Fibroblast of upper back skin (primary cell): ENCODE results near the gene HLA-DRA.
"Not testable (repeated sequence)": the region's sequence is repeated elsewhere in the genome, so short reads cannot be mapped to it uniquely, and the experiment has no call there.

Source experiments
- DNase-seq: peaks from one replicate; pipeline ENCODE4 v3.0.0-alpha.2; 2013

HLA-DRA gene

DNA sequence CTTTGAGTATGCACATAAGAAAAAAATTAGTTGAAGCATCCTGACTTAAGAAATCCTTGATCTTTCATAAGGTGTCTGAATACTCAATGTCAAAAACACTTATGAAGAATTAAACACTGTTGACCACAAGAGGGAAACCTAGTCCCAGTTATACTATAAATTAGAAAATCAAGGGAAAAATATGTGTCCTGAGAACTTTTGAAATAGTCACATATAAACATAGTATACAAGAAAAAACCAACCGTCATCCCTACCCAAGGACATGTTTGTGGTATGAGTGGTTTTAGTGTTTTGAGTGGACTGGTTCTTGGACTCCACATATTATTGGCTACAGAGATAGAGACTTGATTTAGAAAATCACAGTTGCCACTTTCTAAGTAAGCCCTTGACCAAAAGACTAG lies 7.6 kb upstream of the HLA-DRA start:
- DNase-seq = peak; percentile 38

DNA sequence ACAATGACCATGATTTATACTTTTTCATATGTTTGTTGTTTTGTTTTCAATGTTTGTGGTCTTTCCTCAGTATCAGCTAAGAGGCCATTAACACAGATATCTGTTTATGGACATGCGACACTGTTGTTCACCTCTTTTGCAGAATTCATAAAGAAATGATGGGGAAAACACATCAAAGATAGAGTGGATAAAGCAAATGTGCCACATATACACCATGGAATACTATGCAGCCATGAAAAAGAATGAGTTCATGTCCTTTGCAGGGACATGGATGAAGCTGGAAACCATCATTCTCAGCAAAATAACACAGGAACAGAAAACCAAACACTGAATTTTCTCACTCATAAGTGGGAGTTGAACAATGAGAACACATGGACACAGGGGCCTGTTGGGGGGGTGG lies 5.7 kb upstream of the HLA-DRA start:
- DNase-seq = not testable (repeated sequence)

DNA sequence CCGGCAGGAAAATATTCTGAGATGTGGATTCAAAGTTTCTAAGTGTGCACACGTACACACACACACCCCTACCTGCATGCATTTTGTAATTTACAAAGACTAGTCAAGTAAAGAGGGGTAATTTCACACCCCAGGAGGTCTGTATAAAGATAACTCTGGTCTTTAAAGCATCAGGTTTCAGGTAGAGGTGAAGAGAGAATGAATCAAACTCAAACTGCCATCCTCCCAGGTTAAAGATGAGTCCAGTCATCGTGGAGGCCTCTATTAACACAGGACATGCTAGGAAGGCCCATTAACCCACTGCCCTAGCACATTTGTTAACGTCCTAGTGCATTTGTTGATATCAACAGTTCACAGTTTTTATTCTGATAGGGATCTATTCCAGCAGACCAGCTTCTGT lies 3.5 kb upstream of the HLA-DRA start:
- DNase-seq = no peak

DNA sequence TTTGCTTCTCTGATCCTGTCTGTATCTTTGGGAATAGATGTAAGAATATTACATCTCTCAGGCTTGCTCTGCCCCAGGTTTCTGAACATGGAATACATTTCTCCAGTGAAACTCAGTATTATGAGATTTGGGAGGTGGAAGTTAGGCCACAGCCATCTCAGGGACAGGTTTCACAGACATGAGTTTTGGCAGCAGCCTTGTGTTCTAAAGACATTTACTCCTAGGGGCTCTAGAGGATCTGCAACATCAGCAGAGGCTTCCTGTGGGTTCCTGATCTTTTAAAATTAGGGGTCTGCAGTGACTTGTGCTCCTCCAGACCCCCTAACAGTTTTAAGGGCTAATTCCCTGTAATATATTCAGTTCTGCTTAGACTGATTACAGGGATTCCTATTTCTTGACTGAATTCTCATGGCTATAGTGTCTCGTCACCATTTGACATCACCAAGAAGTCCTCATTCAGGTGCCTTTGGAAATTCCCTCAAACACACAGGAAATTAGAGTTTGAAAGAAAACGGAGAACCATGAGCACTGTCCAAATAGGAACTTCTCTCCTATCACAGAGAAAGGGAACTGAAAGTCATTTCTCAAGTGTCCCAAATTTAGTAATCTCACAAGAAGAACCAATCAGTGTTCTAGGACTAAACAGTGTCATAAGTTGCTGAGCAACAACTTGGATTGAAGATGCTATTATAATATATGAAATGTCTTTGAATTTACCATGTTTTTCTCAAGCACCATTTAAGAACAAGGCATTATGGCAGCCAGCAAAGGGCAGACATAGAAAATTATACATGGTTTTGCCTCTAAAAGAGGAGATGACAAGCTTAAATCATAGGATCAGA lies 2.5 kb upstream of the HLA-DRA start:
- no peak for DNase-seq

DNA sequence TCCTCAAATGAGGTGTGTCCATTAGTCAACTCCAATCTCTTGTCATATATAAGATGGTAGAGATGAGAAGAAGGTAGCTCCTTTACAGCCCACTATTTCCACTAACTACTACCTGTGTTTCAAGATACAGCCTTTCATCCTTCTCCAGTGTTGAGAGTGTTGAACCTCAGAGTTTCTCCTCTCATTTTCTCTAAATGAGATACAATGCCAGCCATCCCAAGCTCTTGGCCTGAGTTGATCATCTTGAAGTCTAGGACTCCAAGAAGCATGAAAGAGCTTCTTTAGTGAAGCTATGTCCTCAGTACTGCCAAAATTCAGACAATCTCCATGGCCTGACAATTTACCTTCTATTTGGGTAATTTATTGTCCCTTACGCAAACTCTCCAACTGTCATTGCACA lies 548 bp upstream of the HLA-DRA start:
- DNase-seq = no peak

DNA sequence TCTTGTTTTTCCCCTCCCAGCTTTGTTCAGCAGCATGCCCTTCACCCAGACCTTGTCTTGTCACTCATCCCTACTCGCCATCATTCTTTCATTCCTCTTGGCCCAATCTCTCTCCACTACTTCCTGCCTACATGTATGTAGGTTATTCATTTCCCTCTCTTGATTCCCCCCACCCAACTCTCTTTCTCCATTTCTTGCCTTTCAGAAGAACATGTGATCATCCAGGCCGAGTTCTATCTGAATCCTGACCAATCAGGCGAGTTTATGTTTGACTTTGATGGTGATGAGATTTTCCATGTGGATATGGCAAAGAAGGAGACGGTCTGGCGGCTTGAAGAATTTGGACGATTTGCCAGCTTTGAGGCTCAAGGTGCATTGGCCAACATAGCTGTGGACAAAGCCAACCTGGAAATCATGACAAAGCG lies 2.6 kb downstream of the HLA-DRA start:
- no peak for DNase-seq

DNA sequence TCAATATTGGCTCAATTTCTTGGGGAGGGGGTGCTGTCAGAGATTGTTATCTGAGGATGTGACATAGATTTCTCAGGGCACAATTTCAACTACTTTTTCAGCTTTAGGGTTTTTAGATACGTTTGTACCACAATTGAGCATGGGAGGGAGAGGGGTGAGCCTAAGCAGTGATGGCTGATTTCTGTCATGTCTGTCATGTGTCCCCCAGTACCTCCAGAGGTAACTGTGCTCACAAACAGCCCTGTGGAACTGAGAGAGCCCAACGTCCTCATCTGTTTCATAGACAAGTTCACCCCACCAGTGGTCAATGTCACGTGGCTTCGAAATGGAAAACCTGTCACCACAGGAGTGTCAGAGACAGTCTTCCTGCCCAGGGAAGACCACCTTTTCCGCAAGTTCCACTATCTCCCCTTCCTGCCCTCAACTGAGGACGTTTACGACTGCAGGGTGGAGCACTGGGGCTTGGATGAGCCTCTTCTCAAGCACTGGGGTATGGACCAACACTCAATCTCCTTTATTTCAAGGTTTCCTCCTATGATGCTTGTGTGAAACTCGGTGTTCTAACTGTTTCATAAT lies 3.4 kb downstream of the HLA-DRA start:
- DNase-seq = no peak

DNA sequence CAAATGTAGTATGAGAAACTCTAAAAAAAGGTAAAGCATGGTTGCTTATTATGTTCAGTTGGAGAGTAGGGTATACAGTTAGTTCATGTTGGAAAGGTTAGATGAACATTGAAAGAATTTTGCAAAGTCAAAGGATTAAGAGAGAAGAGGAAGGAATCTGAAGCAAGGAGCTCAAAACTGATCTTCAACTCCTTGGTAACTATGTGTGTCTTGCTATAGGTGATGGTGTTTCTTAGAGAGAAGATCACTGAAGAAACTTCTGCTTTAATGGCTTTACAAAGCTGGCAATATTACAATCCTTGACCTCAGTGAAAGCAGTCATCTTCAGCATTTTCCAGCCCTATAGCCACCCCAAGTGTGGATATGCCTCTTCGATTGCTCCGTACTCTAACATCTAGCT lies 4.7 kb downstream of the HLA-DRA start:
- DNase-seq = no peak

DNA sequence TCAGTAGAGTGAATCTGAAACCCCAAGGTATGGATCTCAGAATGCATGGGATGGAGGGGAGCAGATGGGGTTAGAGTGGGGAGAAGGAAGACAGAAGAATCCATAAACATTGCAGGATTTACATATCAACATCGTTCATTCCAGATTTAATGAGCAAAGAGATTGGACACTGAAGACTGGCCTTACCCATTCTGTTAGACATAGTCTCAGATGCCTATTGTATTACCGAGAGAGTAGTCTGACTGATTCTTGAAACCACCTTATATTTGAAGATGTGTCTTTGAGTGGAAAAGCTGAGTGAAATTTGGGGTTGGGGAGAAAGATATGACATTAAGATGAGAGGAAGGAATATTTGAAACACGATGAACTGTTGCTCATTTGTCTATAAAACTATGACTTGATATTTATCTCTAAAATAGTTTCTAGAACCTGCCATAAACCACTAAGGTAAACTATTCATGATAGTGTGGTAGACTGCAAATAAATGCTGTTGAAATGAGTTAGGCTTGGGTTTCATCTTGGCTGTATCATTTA lies 5.7 kb downstream of the HLA-DRA start:
- no peak for DNase-seq

DNA sequence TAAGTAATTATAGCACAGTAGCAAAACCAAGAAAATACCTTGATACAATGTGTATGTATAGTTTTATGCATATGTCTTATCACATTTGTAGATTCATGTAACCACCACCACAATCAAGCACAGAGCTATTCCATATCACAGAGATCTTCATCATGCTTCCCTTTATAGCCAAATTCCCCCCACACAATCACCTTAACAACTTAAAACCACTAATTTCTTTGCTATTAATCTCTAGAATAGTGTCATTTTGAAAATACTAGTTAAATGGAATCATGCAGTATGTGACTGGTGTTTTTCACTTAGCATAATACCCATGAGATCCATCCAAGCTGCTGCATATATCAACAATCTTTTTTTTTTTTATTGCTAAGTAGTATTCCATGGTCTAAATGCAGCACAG lies 8.2 kb downstream of the HLA-DRA start:
- no peak for DNase-seq

DNA sequence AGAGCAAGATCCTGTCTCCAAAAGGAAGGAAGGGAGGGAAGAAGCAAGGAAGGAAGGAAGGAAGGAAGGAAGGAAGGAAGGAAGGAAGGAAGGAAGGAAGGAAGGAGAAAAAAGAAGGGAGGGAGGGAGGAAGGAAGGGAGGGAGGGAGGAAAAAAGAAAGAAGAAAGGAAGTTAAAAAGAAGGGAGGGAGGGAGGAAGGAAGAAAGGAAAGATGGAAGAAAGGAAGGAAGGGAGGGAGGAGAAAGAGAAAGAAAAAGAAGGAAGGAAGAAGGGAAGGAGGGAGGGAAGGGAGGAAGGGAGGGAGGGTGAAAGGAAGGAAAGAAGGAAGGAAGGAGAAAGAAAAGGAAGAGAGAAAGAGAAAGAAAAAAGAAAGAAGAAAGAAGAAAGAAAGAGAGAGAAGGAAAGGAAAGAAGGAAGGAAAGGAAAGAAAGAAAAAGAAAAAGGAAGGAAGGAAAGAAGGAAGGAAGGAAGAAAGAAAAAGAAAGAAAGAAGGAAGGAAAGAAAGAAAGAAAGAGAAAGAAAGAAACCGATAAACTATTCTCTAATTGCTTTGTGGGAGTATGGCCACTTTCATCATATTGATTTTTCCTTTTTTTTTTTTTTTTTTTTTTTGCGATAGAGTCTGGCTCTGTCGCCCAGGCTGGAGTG lies 9.5 kb downstream of the HLA-DRA start:
- no peak for DNase-seq

DNA sequence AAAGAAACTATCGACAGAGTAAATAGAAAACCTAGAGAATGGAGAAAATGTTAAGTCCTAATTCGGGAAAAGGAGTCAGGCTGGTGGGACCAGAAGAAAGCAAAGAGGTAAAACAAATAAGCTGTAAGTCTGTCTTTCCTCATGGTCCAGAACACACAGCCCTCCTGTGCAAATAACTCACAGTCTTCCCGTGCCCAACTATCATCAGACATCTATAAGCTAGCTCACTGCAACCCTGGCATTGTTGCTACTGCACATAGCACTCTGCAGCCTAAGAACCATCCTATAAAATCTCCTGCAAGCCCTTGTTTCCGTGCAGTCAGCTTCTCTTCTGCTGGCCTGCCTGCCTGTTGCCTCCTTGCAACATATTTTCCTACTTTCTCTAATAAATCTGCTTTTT lies 17.4 kb downstream of the HLA-DRA start:
- DNase-seq = no peak

DNA sequence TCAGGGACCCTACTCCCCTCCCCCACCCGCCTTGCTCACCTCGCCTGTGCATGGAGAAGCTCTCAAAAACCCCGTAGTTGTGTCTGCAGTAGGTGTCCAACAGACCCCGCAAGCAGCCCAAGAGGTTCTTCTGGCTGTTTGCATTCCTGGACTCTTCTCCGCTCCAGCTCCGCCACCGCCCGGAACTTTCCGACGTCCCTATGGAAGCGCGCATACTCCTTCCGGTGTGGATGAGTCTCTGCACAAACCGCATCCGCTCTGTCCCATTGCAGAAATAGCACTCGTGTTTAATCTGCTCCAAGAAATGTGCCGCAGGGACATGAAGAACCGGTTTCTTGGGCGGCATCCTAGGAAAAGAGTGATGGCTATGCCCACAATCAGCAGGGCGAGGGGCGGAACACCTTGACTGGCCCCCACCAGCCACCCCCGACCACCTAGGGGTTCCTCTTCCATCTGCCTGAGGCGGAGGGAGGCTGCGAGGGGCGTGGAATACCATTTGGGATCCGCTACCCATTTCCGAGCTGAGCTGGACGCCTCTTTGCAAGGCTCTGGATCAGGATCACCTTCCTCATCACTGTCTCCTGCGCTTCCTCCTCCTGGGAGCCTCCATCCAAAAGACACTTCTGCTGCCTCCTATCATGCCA lies 20.2 kb downstream of the HLA-DRA start:
- peak; percentile 7 for DNase-seq

DNA sequence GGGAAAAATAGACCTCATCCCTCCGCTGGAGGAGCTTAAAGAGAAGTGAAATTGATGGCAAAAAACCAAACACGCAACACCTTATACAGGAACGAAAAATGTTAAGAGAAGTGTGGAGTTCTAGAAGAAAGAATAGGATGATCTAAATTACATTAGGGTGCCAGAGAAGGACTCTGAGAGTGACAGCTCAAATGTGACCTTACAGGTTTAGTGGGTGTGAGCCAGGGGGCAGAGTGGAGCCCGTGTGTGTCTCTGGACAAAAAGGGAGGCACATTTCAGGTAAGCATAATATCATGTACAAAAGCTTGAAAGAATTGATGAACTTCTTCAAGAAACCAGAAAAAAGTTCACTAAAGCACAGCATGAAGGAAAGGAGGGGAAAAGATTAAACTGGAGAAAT lies 20.8 kb downstream of the HLA-DRA start:
- DNase-seq = no peak

DNA sequence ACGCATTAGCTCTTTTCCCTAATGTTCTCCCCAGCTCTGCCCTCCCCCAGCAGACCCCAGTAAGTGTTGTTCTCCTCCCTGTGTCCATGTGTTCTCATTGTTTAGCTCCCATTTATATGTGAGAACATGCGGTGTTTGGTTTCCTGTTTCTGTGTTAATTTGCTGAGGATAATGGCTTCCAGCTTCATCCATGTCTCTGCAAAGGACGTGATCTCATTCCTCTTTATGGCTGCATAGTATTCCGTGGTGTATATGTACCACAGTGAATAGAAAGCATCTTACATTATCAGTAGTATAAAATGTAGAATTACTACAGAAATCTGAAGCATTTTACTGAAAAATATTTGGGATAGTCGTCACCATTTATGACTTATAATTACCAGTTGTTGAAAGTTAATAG lies 21.8 kb downstream of the HLA-DRA start:
- no peak for DNase-seq

DNA sequence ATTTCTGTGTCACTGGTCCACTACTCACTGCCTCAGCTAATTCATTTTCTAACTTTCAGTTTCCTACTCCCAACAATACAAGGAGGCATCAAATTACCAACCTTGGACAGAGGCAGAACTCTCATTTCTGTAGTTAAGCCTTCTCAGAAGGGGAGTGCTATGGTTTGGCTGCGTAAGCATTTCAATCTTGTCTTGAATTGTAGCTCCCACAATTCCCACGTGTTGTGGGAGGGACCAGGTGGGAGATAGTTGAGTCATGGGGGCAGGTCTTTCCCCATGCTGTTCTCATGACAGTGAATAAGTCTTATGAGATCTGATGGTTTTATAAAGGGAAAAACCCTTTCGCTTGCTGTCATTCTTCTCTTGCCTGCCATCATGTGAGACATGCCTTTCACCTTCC lies 22.9 kb downstream of the HLA-DRA start:
- no peak for DNase-seq

DNA sequence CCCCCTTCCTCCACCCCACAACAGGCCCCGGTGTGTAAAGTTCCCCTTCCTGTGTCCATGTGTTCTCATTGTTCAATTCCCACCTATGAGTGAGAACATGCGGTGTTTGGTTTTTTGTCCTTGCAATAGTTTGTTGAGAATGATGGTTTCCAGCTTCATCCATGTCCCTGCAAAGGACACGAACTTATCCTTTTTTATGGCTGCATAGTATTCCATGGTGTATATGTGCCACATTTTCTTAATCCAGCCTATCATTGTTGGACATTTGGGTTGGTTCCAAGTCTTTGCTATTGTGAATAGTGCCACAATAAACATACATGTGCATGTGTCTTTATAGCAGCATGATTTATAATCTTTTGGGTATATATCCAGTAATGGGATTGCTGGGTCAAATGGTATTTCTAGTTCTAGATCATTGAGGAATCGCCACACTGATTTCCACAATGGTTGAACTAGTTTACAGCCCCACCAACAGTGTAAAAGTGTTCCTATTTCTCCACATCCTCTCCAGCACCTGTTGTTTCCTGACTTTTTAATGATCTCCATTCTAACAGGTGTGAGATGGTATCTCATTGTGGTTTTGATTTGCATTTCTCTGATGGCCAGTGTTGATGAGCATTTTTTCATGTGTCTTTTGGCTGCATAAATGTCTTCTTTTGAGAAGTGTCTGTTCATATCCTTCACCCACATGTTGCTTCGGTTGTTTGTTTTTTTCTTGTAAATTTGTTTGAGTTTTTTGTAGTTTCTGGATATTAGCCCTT lies 28.2 kb downstream of the HLA-DRA start:
- DNase-seq = not testable (repeated sequence)

DNA sequence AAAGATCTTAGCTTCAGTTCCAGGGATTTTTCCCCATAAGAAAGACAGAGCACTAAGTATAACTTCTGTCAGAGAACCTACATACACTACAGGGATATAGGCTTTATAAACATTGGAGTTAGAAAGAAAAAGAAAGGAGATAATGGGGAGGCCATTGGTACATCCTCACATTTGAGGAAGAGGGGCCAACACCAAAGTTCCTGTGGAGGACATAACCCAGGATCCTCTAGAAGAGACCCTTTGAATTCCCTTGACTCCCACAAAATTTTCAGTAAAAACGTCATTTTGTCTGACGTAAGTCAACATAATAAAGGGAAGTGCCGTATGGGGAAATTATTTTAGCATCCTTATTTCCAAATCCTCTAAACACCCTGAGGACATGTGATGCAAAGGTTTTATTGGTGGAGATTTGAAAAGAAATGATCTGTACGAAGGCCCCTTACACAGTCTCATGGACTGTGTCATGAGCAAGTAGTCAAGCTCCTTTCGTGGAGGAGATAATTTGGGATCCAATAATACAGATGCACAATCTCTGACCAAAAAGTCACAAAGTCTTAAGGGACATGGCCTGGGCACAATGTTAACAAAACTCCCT lies 33.2 kb downstream of the HLA-DRA start:
- DNase-seq = no peak

DNA sequence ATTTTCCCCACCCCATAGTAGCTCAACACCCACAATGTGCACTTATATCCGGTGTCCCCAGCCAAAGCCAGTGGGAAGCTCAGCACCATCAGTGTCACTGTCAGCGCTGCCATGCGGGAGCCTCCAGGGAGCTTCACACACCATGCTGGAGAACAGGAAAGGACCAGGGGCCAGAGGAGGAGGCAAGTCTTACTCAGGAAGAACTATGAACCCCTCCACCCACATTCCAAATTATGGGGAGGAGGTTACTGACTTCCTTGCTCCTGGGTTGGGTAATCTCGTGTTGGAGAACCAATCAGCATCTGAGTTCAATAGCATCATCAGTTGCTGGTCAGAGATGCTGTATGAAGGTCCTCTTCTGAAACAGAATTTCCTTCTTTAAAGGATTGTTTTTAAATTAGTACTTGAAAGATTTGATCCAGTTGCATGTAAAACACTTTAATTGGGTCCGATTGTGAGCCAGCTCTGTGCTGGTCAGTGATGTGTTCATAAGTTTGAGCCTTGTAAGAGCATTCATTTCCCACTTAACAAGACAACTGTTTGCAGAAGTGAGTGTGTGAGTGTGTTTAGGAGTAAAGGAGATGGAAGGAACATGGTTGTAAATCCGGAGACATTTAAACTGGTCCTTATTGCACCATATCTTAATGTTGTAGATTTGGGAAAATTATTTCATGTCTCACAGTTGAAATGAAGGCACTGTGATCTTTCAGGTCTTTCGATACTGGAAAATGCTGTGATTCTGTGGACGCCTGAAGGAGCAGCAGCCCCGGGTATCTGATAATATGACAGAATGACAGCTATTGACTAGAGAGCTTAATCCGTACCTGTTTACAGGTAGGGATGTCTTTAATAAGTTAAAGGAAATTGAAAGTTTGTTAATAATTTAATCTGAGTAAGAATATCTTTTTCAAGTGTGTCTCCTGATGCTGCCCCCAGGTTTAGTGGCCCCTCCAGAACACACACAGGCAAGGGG lies 34.0 kb downstream of the HLA-DRA start:
- DNase-seq = not testable (repeated sequence)

DNA sequence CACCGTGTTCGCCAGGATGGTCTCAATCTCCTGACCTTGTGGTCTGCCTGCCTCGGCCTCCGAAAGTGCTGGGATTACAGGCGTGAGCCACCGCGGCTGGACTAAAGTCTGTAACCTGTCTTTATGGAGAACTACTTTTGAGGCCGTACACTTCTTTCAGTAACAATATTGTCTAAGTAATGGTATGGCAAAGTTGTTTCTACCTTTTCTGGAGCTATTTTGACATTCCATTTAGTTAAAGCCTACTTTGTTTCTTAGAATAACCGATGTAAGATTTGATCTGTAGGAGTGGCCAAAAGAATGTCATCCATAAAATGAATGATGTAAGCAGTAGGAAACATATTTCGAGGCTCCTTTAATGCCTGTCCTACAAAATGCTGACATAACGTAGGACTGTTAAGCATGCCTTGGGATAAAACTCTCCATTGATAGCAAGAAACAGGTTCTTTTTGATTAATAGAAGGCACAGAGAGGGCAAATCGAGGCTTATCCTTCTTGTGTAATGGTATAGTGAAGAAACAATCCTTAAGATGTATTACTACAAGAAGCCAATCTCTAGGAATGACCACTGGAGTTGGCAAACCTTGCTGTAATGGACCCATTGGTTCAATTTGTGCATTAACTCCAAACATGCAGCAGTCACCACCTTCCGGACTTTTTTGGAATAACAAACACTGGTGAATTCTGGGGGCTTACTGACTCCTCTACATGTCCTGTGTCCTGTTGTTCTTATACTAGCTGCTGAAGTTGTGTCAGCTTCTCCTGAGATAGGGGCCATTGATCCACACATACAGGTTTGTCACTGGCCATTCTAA lies 35.9 kb downstream of the HLA-DRA start:
- no peak for DNase-seq
